ENCODE results near the gene UBASH3A.
A peak's percentile ranks its signal among the peaks of the same experiment; 100 is the strongest.

UBASH3A gene

GRCh38 chr21:42413093-42413492 is 9.4 kb downstream of the UBASH3A start:
- no peak for DNase-seq

- peak; percentile 69 for DNase-seq
Measured at GRCh38 chr21:42413500-42413899, 9.8 kb downstream of the UBASH3A start.

GRCh38 chr21:42414066-42414465 is 10.4 kb downstream of the UBASH3A start:
- DNase-seq: no peak

GRCh38 chr21:42414553-42414927 is 10.8 kb downstream of the UBASH3A start:
- DNase-seq: no peak

GRCh38 chr21:42414928-42415769 is 11.4 kb downstream of the UBASH3A start:
- DNase-seq: peak; percentile 98

GRCh38 chr21:42417533-42417932 is 13.8 kb downstream of the UBASH3A start:
- peak; percentile 59 for DNase-seq

- no peak for DNase-seq
Measured at GRCh38 chr21:42418886-42419285, 15.2 kb downstream of the UBASH3A start.

GRCh38 chr21:42419845-42420244 is 16.1 kb downstream of the UBASH3A start:
- DNase-seq: no peak

GRCh38 chr21:42421018-42421793 is 17.5 kb downstream of the UBASH3A start:
- DNase-seq: peak; percentile 63

- DNase-seq: peak; percentile 73
Measured at GRCh38 chr21:42423197-42423675, 19.5 kb downstream of the UBASH3A start.

GRCh38 chr21:42423685-42424084 is 20.0 kb downstream of the UBASH3A start:
- no peak for DNase-seq

GRCh38 chr21:42424914-42425541 is 21.3 kb downstream of the UBASH3A start:
- peak; percentile 76 for DNase-seq

- peak; percentile 48 for DNase-seq
Measured at GRCh38 chr21:42425591-42425990, 21.9 kb downstream of the UBASH3A start.

- DNase-seq: no peak
Measured at GRCh38 chr21:42426424-42426823, 22.7 kb downstream of the UBASH3A start.

- DNase-seq: no peak
Measured at GRCh38 chr21:42426876-42427480, 23.3 kb downstream of the UBASH3A start.

- no peak for DNase-seq
Measured at GRCh38 chr21:42427809-42428419, 24.2 kb downstream of the UBASH3A start.

- no peak for DNase-seq
Measured at GRCh38 chr21:42429021-42429420, 25.3 kb downstream of the UBASH3A start.

GRCh38 chr21:42429856-42430255 is 26.2 kb downstream of the UBASH3A start:
- no peak for DNase-seq

- DNase-seq: no peak
Measured at GRCh38 chr21:42430521-42430920, 26.8 kb downstream of the UBASH3A start.

- DNase-seq: no peak
Measured at GRCh38 chr21:42431196-42431595, 27.5 kb downstream of the UBASH3A start.

GRCh38 chr21:42432695-42433094 is 29.0 kb downstream of the UBASH3A start:
- DNase-seq: no peak

GRCh38 chr21:42433946-42434551 is 30.3 kb downstream of the UBASH3A start:
- no peak for DNase-seq

Measured in stimulated activated CD4-positive, alpha-beta T cell treated with anti-CD3 and anti-CD28 coated beads, Interleukin-15, amount 100 ng/mL, for 24 hours (primary cell).